HG02759 (cell line): ENCODE data around the gene WIPI1.
"Not testable (repeated sequence)": the region's sequence is repeated elsewhere in the genome, so short reads cannot be mapped to it uniquely, and the experiment has no call there.

Experiments used
- ATAC-seq: cut with Tn5 transposase; IDR thresholded peaks from one replicate; pipeline ENCODE4 v1.9.1; 2021; ENCODE audit warnings: mild to moderate bottlenecking, moderate library complexity; ENCODE audit not compliant: unreplicated experiment

WIPI1 gene

GRCh38 chr17:68457168-68457538, at the start of gene WIPI1:
TSS of gene WIPI1 (minus strand) at chr17:68457496. CDS start at chr17:68457421, 75 bp downstream.
- peak; percentile 42 for ATAC-seq

GRCh38 chr17:68505951-68506350, 48.7 kb upstream of the WIPI1 start:
- ATAC-seq = no peak

- ATAC-seq = no peak
These were observed 43.8 kb upstream of the WIPI1 start for GRCh38 chr17:68501074-68501473.

- no peak for ATAC-seq
These were observed 42.3 kb upstream of the WIPI1 start for GRCh38 chr17:68499587-68499986.

- peak; percentile 34 for ATAC-seq
These were observed 41.4 kb upstream of the WIPI1 start for GRCh38 chr17:68498479-68499326.

- ATAC-seq = peak; percentile 95
These were observed 40.6 kb upstream of the WIPI1 start for GRCh38 chr17:68497885-68498319.

- ATAC-seq = no peak
These were observed 37.8 kb upstream of the WIPI1 start for GRCh38 chr17:68495081-68495480.

- not testable (repeated sequence) for ATAC-seq
These were observed 35.2 kb upstream of the WIPI1 start for GRCh38 chr17:68492394-68493054.

GRCh38 chr17:68491381-68492231, 34.3 kb upstream of the WIPI1 start:
- no peak for ATAC-seq

- ATAC-seq = no peak
These were observed 32.6 kb upstream of the WIPI1 start for GRCh38 chr17:68489919-68490318.

GRCh38 chr17:68484458-68484857, 27.2 kb upstream of the WIPI1 start:
- ATAC-seq = no peak

GRCh38 chr17:68482576-68483041, 25.3 kb upstream of the WIPI1 start:
- no peak for ATAC-seq

GRCh38 chr17:68480885-68481284, 23.6 kb upstream of the WIPI1 start:
- no peak for ATAC-seq

GRCh38 chr17:68470961-68471360, 13.7 kb upstream of the WIPI1 start:
- no peak for ATAC-seq

- no peak for ATAC-seq
These were observed 11.5 kb upstream of the WIPI1 start for GRCh38 chr17:68468788-68469187.

- no peak for ATAC-seq
These were observed 11.0 kb upstream of the WIPI1 start for GRCh38 chr17:68468334-68468733.

- no peak for ATAC-seq
These were observed 6.1 kb upstream of the WIPI1 start for GRCh38 chr17:68463211-68464019.

GRCh38 chr17:68462381-68463210, 5.3 kb upstream of the WIPI1 start:
- peak; percentile 58 for ATAC-seq

- no peak for ATAC-seq
These were observed 4.3 kb upstream of the WIPI1 start for GRCh38 chr17:68461589-68461988.
